Measurements from ENCODE around the gene IKZF4.
"Not testable (repeated sequence)": the region's sequence is repeated elsewhere in the genome, so short reads cannot be mapped to it uniquely, and the experiment has no call there.

Gene IKZF4

GRCh38 chr12:56041552-56042429 lies 20.9 kb downstream of the IKZF4 start, which contains the start of gene RPS26:
Gene RPS26 (plus strand): TSS chr12:56041918. CDS start chr12:56042167, 249 bp downstream.
- DNase-seq: peak; percentile 90

DNA sequence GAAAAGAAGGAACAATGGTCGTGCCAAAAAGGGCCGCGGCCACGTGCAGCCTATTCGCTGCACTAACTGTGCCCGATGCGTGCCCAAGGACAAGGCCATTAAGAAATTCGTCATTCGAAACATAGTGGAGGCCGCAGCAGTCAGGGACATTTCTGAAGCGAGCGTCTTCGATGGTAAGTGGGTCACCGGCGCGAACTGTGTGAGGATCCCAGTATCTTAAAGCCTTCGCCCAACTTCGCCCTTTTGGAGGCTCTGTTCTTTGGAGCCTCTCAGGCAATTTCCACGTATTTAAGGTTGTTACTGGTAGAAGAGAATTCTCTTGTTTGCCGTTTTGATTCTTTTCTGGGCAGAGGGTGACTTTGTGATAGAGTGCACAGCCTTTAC lies 21.6 kb downstream of the IKZF4 start:
- DNase-seq: not testable (repeated sequence)

DNA sequence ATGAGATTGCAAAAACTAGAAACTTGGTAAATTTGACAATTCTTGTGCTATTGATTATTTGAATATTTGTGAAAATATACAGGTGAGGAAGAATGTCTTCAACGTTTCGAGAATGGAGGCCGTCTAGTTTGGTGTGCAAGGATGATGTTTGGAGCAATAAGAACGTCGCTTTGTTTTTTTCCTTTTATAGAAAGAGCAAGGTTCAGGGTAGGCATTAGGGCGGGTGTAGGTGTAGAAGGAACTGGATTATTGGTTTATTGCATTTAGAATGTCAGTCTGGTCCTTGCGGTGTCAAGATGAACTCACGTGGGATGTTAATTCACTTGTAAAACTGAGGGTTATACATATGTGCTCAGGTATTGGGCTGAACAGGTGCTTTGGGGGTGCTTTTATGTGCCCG lies 22.0 kb downstream of the IKZF4 start:
- no peak for DNase-seq

DNA sequence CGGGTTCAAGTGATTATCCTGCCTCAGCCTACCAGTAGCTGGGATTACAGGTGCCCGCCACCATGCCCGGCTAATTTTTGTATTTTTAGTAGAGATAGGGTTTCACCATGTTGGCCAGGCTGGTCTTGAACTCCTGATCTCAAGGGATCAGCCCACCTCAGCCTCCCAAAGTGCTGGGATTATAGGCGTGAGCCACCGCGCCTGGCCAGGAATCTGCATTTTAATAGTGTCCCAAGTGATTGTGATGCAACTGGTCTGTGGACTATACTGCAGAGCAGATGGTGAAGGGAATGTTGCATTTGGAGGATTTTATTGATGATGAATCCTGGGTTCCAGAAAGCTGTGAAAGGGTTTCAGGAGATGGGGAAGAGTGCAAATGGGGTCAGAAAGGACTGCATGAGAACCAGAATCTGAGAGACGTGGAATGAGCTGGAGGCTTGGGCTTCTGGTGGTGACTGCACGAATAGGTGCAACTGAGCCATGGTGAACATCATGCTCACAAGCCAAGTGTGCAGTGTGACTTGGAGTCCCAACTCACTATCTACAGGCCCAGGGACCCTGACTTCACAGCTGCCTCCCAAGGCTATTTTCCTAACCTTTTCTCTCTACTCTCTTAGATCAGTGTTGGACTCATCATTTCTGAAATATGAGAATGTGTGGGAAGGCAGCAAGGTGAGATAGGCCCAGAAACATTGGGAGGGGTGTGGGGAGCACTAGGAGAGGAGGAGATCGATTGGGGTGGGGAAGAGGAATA lies 25.4 kb downstream of the IKZF4 start:
- DNase-seq: no peak

DNA sequence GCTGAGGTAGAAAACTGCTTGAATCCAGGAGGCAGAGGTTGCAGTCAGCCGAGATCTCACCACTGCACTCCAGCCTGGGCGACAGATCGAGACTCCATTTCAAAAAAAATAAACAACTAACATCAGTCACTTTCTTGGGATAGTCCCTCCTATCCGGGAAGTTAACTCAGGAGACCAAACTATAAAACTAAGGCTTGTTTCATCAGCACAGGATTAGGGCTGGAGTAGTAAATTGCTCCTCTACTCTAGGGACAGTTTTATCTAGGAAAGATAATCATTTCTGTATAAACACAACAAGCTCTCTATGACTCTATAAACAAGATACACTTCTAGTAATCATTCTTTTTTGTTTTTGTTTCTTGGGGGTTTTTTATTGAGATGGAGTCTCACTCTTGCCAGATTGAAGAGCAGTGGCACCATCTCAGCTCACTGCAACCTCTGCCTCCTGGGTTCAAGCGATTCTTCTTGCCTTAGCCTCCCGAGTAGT lies 32.6 kb downstream of the IKZF4 start:
- DNase-seq: no peak

DNA sequence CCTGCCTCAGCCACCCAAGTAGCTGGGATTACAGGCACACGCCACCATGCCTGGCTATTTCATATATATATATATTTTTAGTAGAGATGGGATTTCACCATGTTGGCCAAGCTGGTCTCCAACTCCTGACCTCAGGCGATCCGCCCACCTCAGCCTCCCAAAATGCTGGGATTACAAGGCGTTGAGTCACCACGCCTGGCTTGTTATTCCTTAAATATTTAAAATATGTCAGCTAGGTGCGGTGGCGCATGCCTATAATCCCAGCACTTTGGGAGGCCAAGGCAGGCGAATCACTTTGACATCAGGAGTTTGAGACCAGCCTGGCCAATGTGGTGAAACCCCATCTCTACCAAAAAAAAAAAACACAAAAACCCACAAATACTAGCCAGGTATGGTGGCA lies 39.1 kb downstream of the IKZF4 start:
- DNase-seq: not testable (repeated sequence)

GRCh38 chr12:56061982-56062381 lies 41.1 kb downstream of the IKZF4 start:
- DNase-seq: no peak

DNA sequence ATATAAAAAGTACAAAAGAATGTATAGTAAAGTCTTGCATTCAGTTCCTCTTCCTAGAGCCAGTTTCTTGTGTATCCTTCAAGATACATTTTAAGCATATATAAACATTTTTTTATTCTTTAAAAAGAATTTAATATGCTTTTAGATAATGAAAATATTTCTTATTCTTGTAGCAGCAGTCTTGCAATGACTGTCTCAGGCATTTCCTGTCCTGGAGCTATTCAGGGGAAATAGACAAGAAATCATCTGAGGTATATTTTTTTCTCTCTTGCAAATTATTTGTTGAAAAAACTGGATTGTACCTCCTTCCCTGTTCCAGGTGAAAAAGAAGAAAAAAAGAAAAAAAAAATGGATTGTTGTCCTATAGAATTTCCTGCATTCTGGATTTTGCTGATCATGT lies 42.2 kb downstream of the IKZF4 start:
- no peak for DNase-seq

DNA sequence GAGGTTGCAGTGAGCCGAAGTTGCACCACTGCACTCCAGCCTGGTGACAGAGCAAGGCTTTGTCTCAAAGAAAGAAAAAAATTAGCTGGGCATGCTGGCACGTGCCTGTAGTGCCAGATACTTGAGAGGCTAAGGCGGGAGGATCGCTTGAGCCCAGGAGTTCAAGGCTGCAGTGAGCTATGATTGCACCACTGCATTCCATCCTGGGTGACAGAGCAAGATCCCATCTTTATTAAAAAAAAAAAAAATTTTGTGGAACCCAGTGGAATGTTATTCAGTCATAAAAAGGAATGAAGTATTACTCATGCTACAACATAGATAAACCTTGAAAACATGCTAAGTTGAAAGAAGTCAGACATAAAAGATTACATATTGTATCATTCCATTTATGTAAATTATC lies 50.8 kb downstream of the IKZF4 start:
- no peak for DNase-seq

DNA sequence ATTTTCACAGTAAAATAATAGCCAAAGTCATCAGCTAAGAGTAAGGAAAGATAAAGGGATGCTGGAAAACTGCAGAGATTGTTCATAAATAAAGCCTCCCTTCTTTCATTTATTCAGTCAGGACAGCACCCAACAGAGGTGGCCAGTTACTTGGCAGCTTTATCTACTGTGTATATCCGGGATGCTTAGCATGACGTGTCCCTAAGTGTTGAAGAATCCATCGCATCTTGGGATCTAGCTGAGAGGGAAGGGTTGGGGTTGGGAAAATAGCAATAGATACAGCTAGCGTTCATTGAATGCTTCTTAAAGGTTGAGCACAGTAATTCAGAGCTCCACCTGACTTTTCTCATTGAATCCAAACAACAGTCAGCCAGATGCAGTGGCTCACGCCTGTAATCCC lies 53.6 kb downstream of the IKZF4 start:
- DNase-seq: no peak

GRCh38 chr12:56077966-56078365 lies 57.1 kb downstream of the IKZF4 start:
- DNase-seq: not testable (repeated sequence)

- no peak for DNase-seq
Observed at GRCh38 chr12:56078427-56078826, 57.6 kb downstream of the IKZF4 start.

- peak; percentile 56 for DNase-seq
Observed at GRCh38 chr12:56078931-56079722, 58.3 kb downstream of the IKZF4 start.

GRCh38 chr12:56079723-56080555 lies 59.1 kb downstream of the IKZF4 start, which contains the start of gene ERBB3:
Gene ERBB3 (plus strand): TSS chr12:56080165. CDS start chr12:56080301, 136 bp downstream.
- peak; percentile 67 for DNase-seq

DNA sequence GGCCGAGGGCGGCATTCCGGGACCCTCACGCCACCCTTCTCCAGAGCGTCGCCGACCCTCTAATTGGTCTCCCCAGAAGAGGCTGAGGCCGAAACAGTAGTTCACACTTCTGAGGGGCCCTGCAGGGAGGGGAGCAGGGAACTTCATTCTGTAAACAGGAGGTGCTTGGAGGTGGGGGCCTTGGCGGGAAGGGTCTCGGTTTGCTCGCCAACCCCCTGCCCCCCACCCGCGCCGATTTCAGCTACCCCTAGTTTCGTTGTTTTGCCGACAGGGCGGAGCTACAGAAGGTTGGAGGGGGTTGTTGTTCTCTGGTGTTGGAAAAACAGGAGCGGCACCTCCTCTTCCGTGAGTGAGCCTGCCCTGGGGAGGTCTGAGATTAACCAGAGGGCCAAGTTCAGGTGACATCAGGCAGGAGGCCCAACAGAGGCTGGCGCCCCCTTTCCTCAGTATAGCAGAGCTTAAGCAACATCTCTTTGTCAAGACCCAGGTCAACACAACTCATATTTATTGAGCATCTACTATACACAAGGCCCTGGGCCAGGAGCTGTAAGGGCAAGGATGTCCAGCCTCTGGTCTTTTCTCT lies 59.8 kb downstream of the IKZF4 start:
- no peak for DNase-seq

- DNase-seq: no peak
Observed at GRCh38 chr12:56081393-56082347, 60.8 kb downstream of the IKZF4 start.

GRCh38 chr12:56082382-56082781 lies 61.5 kb downstream of the IKZF4 start:
- DNase-seq: no peak

- DNase-seq: no peak
Observed at GRCh38 chr12:56082967-56083366, 62.1 kb downstream of the IKZF4 start.

GRCh38 chr12:56084958-56085543 lies 64.2 kb downstream of the IKZF4 start:
- DNase-seq: peak; percentile 19

- DNase-seq: no peak
Observed at GRCh38 chr12:56086096-56086495, 65.3 kb downstream of the IKZF4 start.

All from activated gamma-delta T cell treated with Interleukin-2 at 50 U/mL for 16 hours (primary cell).